Nephron progenitor cell (in vitro differentiated cells): Measurements from ENCODE around the gene RTEL1.

ENCODE experiments used
- DNase-seq: peaks from one replicate; pipeline ENCODE4 v3.0.0; 2021
- H3K27ac Mint-ChIP-seq: 2 replicates; pipeline ENCODE4 v1.8.0; 2021; ENCODE audit warnings: mild to moderate bottlenecking, moderate library complexity, mixed read lengths
- H3K27me3 Mint-ChIP-seq: 2 replicates; pipeline ENCODE4 v1.8.0; 2021; ENCODE audit warnings: mild to moderate bottlenecking, low read depth, mixed read lengths; ENCODE audit not compliant: poor library complexity
- H3K36me3 Mint-ChIP-seq: 2 replicates; pipeline ENCODE4 v1.8.0; 2021; ENCODE audit warnings: low read depth, mixed read lengths
- H3K4me1 Mint-ChIP-seq: 2 replicates; pipeline ENCODE4 v1.8.0; 2021; ENCODE audit warnings: mixed read lengths
- H3K4me3 Mint-ChIP-seq: 2 replicates; pipeline ENCODE4 v1.8.0; 2021; ENCODE audit warnings: mild to moderate bottlenecking, moderate library complexity, mixed read lengths
- H3K9me3 Mint-ChIP-seq: 2 replicates; pipeline ENCODE4 v1.8.0; 2021; ENCODE audit warnings: mild to moderate bottlenecking, moderate library complexity, mixed read lengths
- TF ChIP-seq, protein P1 (sequence below): fragments of 200-600 bp; sonication (generic); IDR thresholded peaks from 2 replicates; pipeline ENCODE4 v1.5.0; 2021; ENCODE audit warnings: antibody characterized with exemption

Gene RTEL1

DNA sequence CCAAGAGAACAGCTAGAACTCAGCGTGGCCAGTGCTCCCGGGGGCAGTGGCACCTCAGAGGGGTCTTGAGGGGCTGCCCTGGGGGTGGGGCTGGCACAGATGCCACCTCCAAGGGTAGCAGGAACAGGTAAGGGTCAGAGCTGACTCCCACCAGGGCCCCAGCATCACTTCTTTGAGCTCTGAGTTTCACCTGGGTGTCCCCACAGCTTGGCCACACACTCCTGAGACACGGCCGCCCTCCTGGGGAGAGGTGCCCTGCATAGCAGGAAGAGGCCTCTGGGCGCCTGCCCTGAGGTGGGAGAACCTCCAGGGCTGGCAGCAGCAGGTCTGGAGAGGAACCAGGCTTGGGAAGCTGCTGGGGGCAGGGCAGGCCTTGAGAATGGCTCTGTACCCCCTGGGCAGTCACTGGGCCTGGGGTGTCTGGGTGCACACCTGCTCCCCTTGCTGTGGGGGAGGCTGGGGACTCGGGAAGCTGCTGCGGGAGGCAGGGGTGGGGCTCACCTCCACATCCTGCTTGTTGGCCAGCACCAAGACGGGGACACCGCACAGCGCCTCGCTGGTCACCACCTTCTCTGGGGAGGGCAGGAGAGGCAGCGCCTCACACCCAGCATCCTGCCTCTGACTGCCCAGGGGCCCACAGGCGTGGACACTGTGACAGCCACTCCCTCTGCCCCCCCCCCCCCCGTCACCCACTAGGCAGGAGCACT, 43.4 kb downstream of the RTEL1 start:
- no peak overlapping the region for H3K4me3 Mint-ChIP-seq
- DNase-seq = no peak
- peaks cover 7% of the 10 kb centered on the region for H3K36me3 Mint-ChIP-seq
- H3K4me1 Mint-ChIP-seq = peaks cover 22% of the 10 kb centered on the region
- no peak overlapping the region for H3K27ac Mint-ChIP-seq
- TF ChIP-seq, protein P1, sequence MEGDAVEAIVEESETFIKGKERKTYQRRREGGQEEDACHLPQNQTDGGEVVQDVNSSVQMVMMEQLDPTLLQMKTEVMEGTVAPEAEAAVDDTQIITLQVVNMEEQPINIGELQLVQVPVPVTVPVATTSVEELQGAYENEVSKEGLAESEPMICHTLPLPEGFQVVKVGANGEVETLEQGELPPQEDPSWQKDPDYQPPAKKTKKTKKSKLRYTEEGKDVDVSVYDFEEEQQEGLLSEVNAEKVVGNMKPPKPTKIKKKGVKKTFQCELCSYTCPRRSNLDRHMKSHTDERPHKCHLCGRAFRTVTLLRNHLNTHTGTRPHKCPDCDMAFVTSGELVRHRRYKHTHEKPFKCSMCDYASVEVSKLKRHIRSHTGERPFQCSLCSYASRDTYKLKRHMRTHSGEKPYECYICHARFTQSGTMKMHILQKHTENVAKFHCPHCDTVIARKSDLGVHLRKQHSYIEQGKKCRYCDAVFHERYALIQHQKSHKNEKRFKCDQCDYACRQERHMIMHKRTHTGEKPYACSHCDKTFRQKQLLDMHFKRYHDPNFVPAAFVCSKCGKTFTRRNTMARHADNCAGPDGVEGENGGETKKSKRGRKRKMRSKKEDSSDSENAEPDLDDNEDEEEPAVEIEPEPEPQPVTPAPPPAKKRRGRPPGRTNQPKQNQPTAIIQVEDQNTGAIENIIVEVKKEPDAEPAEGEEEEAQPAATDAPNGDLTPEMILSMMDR = no peak
- no peaks in the 10 kb centered on the region for H3K9me3 Mint-ChIP-seq
- H3K27me3 Mint-ChIP-seq = no peaks in the 10 kb centered on the region

DNA sequence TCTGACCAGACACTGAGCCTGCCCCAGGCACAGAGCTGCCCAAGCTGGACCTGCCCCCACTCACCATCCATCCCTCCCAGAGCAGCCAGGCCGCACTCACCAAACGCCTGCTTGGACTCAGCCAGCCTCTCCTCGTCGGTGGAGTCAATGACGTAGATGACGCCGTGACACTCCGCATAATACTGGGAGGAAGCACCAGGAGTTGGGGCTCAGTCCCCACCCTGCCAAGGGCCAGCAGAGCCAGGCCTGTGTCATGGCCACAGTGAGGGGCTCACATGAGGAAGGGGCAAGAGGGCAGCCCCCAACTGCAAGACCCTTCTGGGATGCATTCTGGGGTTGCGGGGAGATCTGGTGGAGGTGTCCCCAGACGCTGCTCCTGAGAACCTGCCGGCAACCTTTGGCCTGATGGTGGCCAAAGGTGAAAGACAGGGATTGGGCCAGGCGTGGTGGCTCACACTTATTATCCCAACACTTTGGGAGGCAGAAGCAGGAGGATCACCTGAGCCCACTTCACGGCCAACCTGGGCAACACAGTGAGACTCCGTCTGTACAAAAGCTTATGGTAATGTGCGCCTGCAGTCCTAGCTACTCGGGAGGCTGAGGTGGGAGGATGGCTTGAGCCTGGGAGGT, 44.0 kb downstream of the RTEL1 start:
- Mint-ChIP-seq H3K27me3 (no peaks in the 10 kb centered on the region), H3K4me1 (peaks cover 27% of the 10 kb centered on the region), H3K36me3 (peaks cover 7% of the 10 kb centered on the region), H3K9me3 (no peaks in the 10 kb centered on the region), H3K4me3 (no peak overlapping the region), H3K27ac (no peak overlapping the region)
- DNase-seq = no peak
- TF ChIP-seq, protein P1 = no peak

DNA sequence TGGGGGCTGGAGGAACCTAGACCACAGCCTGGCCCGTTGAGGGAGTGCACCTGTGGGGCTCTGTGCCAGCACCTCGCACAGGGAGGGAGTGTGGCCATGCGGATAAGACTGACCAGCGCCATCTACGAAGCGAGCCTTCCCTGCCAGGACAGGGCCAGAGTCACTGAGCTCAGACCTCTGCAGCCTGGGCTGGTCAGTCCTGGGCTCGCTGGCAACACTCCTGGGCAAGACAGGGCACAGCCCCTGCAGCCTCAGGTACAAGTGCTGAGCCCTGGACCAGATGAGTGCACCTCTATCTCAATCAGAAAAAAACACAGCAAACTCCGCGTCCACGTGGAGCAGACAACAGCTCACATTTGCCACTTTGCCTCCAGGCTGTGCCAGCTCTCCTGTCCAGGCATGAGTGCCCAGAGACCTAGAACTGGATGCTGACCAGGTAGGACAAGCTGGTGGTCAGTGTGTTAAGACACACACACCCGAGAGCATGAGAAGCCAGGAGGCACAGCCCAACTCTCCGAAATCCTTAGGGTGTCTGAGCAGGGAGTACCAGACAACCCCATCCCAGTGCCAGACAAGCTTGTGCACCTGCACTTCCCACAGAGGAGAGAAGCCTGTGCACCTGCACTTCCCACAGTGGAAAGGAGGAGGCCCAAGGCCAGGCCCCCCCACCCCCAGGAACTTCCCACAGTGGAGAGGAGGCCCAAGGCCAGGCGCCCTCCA, 44.8 kb downstream of the RTEL1 start:
- H3K4me1 Mint-ChIP-seq = peaks cover 19% of the 10 kb centered on the region
- no peak for DNase-seq
- TF ChIP-seq, protein P1 = no peak
- H3K4me3 Mint-ChIP-seq = no peak overlapping the region
- H3K9me3 Mint-ChIP-seq = no peaks in the 10 kb centered on the region
- H3K27me3 Mint-ChIP-seq = no peaks in the 10 kb centered on the region
- H3K27ac Mint-ChIP-seq = no peak overlapping the region
- peaks cover 7% of the 10 kb centered on the region for H3K36me3 Mint-ChIP-seq

DNA sequence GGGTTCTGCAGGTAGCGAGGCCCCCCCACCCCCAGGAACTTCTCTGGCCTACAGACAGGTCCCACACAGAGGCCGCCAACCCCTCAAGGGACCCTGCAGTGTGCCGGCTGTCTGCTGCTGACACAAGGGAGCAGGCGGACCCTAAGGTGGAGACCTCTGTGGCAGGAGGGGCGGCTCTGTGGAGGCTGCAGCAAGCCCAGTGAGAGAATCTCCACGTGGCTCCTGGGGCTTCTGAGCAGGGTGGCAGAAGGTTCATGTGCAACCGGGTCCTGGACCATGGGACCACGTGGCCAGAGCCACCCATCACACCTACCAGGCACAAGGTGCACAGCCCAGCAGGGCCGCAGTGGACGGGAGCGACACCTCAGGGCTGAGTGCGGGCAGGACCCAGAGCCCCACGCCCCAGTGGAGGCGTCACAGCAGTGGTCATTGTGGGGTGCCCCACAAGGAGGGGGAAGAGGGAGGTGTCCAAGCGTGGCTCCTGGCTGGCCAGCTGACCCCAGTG, 45.4 kb downstream of the RTEL1 start:
- H3K9me3 Mint-ChIP-seq = no peaks in the 10 kb centered on the region
- no peak overlapping the region for H3K27ac Mint-ChIP-seq
- peaks cover 7% of the 10 kb centered on the region for H3K36me3 Mint-ChIP-seq
- H3K27me3 Mint-ChIP-seq = no peaks in the 10 kb centered on the region
- no peak for DNase-seq
- H3K4me3 Mint-ChIP-seq = no peak overlapping the region
- peaks cover 18% of the 10 kb centered on the region for H3K4me1 Mint-ChIP-seq
- TF ChIP-seq, protein P1 = no peak

DNA sequence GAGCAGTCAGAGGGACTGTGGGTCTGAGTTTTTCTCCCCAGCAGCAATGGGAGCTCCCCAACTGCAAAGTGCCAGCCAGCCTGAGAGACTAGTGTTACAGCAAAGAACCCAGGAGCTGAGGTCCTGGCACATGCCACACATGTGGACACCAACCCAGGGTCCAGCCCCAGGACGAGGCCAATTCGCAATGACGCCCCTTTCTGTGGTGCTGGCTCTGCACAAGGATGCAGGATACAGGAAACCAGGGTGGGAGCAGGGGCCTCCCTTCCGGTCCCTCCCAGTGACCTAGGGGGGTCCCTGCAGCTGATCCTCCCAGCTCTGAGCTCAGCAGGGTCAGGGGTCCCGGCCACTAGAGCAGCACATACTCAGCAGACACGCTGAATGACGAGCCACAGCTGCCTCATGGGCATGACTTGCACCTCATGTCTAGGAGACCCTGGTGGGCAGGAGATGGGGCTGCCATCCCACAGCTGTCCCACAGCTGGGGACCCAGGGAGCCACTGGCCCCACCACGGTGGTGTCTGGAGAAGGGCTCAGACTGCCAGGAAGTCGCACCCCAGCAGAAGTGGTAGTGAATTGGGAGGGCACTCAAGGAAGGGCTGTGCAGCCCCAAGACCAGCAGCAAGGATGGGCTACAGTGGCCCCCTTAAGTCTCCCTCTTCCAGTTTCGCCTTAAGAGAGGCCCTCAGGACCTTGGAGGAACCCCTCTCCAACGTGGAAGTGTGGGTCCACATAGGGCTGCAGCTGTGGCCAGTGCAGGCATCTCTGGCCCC, 46.0 kb downstream of the RTEL1 start:
- DNase-seq = no peak
- Mint-ChIP-seq H3K36me3 (peaks cover 14% of the 10 kb centered on the region), H3K27ac (no peak overlapping the region), H3K4me3 (no peak overlapping the region), H3K27me3 (no peaks in the 10 kb centered on the region), H3K9me3 (no peaks in the 10 kb centered on the region), H3K4me1 (peaks cover 24% of the 10 kb centered on the region)
- TF ChIP-seq, protein P1 = no peak
